Measurements from ENCODE around the gene SACS. TPM values are rescaled to one million over a fixed set of nuclear protein-coding genes. Genes with fewer than 3 reads are reported as not detected.

SACS gene
- total RNA-seq, 1 experiment from 2014 or later: 33.4 TPM

DNA sequence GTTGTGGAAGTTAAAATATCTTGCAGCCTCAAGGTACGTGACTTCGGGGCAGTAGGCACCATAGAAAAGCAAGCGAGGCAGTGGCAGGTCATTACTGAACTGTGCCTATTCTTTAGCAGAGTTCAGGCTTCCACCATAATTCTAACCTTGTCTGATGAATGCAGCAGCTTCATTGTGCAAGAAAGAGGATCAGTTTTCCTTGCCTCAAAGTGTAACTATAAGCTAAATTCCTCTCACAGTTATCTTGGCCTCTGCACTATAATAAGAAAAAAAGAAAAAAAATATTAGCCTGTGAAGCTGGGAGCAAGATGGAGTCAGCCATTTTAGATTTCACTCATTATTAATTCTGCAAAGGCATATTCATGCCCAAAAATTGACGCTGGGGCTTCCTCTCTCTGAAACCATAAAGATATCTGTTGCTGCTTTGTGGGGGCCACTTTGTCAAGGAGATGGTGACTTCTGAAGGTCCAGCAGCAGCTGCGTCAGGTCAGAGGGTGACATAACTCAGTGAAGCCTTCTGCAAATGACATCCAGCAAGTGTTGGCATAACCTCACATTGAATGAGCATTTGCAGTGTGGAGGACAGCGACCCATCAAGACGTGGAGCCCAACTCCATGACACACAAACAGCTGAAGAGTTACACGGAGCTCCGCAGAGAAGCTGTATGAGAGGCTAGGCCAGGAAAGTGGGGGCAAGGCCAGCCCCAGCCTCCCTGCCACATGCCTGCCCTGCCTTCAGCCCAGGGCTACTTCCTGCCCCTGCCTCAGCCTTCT is 23.1 kb upstream of the SACS start:
- no peaks in the 10 kb centered on the region for H3K4me1 ChIP-seq (ENCODE audit: control insufficient read depth in 1 of 2, insufficient read depth in 2 of 2, low read length in 2 of 2)
- no TSS peak for BruUV-seq (replicated peaks)
- no peak overlapping the region for H3K4me2 ChIP-seq (ENCODE audit: low read length)
- DNase-seq (ENCODE audit: low read depth, low spot score) (no peak), ATAC-seq (no peak)
- H3K27ac ChIP-seq (ENCODE audit: low read depth, low read length): no peak overlapping the region
- H3K36me3 ChIP-seq (ENCODE audit: control insufficient read depth in 1 of 2, insufficient read depth in 2 of 2, low read length in 2 of 2): no peaks in the 10 kb centered on the region
- no peaks in the 10 kb centered on the region for H3K27me3 ChIP-seq (ENCODE audit: insufficient read depth, low read length)
- ChIA-PET RAD21 (ENCODE audit: low non-redundant PET in 1 of 2, low total read pairs in 2 of 2, uncharacterized antibody in 2 of 2, unreplicated experiment in 2 of 2) (no interaction called here), CTCF (no interaction called here), POLR2A (no interaction called here)
- intact Hi-C loops (cut with micrococcal nuclease): no loop called here
- H4K20me1 ChIP-seq (ENCODE audit: insufficient read depth): no peaks in the 10 kb centered on the region
- no peak for TF ChIP-seq POLR2AphosphoS5 (IDR thresholded peaks at IDR 0.05; ENCODE audit: low read depth, low read length)
- no peak for TF ChIP-seq ATF3 (IDR thresholded peaks at IDR 0.05)
- TF ChIP-seq ZNF274 (IDR thresholded peaks at IDR 0.05; ENCODE audit: low read depth, low read length): no peak
- no peak for TF ChIP-seq YY1 (IDR thresholded peaks at IDR 0.05; ENCODE audit: extremely low read depth, insufficient replicate concordance, low read depth, low read length)
- no peak for TF ChIP-seq CTCF (IDR thresholded peaks at IDR 0.05 in 2 of 3, conservative IDR thresholded peaks at IDR 0.05 in 1 of 3; ENCODE audit: borderline replicate concordance in 1 of 3, insufficient read depth in 1 of 3, low read depth in 2 of 3, low read length in 2 of 3)
- no peak for TF ChIP-seq MAX (IDR thresholded peaks at IDR 0.05)
- no peak for TF ChIP-seq POLR2A (IDR thresholded peaks at IDR 0.05; ENCODE audit: borderline replicate concordance, extremely low read depth, insufficient read depth, insufficient read length)
- TF ChIP-seq ZFX (IDR thresholded peaks at IDR 0.05): no peak
- TF ChIP-seq, protein P1, sequence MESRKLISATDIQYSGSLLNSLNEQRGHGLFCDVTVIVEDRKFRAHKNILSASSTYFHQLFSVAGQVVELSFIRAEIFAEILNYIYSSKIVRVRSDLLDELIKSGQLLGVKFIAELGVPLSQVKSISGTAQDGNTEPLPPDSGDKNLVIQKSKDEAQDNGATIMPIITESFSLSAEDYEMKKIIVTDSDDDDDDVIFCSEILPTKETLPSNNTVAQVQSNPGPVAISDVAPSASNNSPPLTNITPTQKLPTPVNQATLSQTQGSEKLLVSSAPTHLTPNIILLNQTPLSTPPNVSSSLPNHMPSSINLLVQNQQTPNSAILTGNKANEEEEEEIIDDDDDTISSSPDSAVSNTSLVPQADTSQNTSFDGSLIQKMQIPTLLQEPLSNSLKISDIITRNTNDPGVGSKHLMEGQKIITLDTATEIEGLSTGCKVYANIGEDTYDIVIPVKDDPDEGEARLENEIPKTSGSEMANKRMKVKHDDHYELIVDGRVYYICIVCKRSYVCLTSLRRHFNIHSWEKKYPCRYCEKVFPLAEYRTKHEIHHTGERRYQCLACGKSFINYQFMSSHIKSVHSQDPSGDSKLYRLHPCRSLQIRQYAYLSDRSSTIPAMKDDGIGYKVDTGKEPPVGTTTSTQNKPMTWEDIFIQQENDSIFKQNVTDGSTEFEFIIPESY (IDR thresholded peaks at IDR 0.05; ENCODE audit: extremely low read depth, insufficient replicate concordance, low read length): no peak
- TF ChIP-seq, protein P2, sequence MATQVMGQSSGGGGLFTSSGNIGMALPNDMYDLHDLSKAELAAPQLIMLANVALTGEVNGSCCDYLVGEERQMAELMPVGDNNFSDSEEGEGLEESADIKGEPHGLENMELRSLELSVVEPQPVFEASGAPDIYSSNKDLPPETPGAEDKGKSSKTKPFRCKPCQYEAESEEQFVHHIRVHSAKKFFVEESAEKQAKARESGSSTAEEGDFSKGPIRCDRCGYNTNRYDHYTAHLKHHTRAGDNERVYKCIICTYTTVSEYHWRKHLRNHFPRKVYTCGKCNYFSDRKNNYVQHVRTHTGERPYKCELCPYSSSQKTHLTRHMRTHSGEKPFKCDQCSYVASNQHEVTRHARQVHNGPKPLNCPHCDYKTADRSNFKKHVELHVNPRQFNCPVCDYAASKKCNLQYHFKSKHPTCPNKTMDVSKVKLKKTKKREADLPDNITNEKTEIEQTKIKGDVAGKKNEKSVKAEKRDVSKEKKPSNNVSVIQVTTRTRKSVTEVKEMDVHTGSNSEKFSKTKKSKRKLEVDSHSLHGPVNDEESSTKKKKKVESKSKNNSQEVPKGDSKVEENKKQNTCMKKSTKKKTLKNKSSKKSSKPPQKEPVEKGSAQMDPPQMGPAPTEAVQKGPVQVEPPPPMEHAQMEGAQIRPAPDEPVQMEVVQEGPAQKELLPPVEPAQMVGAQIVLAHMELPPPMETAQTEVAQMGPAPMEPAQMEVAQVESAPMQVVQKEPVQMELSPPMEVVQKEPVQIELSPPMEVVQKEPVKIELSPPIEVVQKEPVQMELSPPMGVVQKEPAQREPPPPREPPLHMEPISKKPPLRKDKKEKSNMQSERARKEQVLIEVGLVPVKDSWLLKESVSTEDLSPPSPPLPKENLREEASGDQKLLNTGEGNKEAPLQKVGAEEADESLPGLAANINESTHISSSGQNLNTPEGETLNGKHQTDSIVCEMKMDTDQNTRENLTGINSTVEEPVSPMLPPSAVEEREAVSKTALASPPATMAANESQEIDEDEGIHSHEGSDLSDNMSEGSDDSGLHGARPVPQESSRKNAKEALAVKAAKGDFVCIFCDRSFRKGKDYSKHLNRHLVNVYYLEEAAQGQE (IDR thresholded peaks at IDR 0.05; ENCODE audit: low read depth): no peak
- no peak for TF ChIP-seq SIN3A (IDR thresholded peaks at IDR 0.05; ENCODE audit: low read depth)
- no peak for TF ChIP-seq ELF1 (IDR thresholded peaks at IDR 0.05; ENCODE audit: borderline replicate concordance, low read depth)
- TF ChIP-seq CBX3 (IDR thresholded peaks at IDR 0.05; ENCODE audit: low read depth): no peak
- no peak for TF ChIP-seq FOSL1 (IDR thresholded peaks at IDR 0.05; ENCODE audit: low read depth)
- TF ChIP-seq SP1 (IDR thresholded peaks at IDR 0.05; ENCODE audit: low read depth): no peak
- TF ChIP-seq RAD21 (IDR thresholded peaks at IDR 0.05; ENCODE audit: low read depth): no peak
- no peak for TF ChIP-seq CEBPB (IDR thresholded peaks at IDR 0.05; ENCODE audit: low read depth)
- no peak for TF ChIP-seq EZH2phosphoT487 (IDR thresholded peaks at IDR 0.05; ENCODE audit: borderline replicate concordance)
- H3K4me3 ChIP-seq (replicated peaks in 1 of 2; ENCODE audit: low read depth in 1 of 2, low read length in 2 of 2): no peak overlapping the region
- H3K9ac ChIP-seq (ENCODE audit: low read length): no peak overlapping the region
- no peaks in the 10 kb centered on the region for H3K9me2 ChIP-seq (ENCODE audit: insufficient read depth)
- H3K79me2 ChIP-seq (ENCODE audit: insufficient read depth, low read length): no peaks in the 10 kb centered on the region
- H3K9me3 ChIP-seq (ENCODE audit: control insufficient read depth in 1 of 2, insufficient read depth in 1 of 2, low read depth in 1 of 2, low read length in 2 of 2): no peaks in the 10 kb centered on the region
- H2AFZ ChIP-seq (ENCODE audit: low read depth, low read length, poor library complexity, severe bottlenecking): no peak overlapping the region
